Mesenchymal stem cell (in vitro differentiated cells and primary cell): ENCODE measurements around the gene AIFM3.

Experiments
- DNase-seq: peaks from one replicate; pipeline ENCODE4 v3.0.0-alpha.2; 2013
- H2AFZ ChIP-seq: one replicate; pipeline ENCODE4 v1.6.1; 2013; ENCODE audit warnings: low read depth, mild to moderate bottlenecking, control low read depth, inconsistent platforms, low read length, moderate library complexity
- H2AK5ac ChIP-seq: 2 replicates; pipeline ENCODE4 v1.6.1; 2013; ENCODE audit warnings: low read length, moderate library complexity, mild to moderate bottlenecking, inconsistent platforms; ENCODE audit not compliant: severe bottlenecking
- H2BK120ac ChIP-seq: one replicate; pipeline ENCODE4 v1.6.1; 2013; ENCODE audit warnings: low read depth, mild to moderate bottlenecking, inconsistent platforms, low read length, moderate library complexity
- H2BK12ac ChIP-seq, 2 experiments: one replicate each; pipeline ENCODE4 v1.6.1; 2013; ENCODE audit warnings: inconsistent platforms in 2 of 2, low read length in 2 of 2, mild to moderate bottlenecking in 2 of 2, moderate library complexity in 2 of 2, control low read depth in 1 of 2
- H2BK15ac ChIP-seq: one replicate; pipeline ENCODE4 v1.6.1; 2013; ENCODE audit warnings: mild to moderate bottlenecking, low read depth, inconsistent platforms; ENCODE audit not compliant: poor library complexity, severe bottlenecking
- H2BK5ac ChIP-seq: 2 replicates; pipeline ENCODE4 v1.6.1; 2013; ENCODE audit warnings: low read depth, mild to moderate bottlenecking, low read length, control low read depth, inconsistent platforms; ENCODE audit not compliant: poor library complexity, severe bottlenecking
- H3K14ac ChIP-seq, 2 experiments: one replicate each; pipeline ENCODE4 v1.6.1; 2013; ENCODE audit warnings: inconsistent platforms in 2 of 2, low read length in 2 of 2, control low read depth in 1 of 2, mild to moderate bottlenecking in 1 of 2, moderate library complexity in 1 of 2
- H3K18ac ChIP-seq, 2 experiments: one replicate each; pipeline ENCODE4 v1.6.1; 2013; ENCODE audit warnings: inconsistent platforms in 2 of 2, low read length in 2 of 2, control low read depth in 1 of 2, low read depth in 1 of 2, mild to moderate bottlenecking in 1 of 2
- H3K23ac ChIP-seq, 2 experiments: one replicate each; pipeline ENCODE4 v1.6.1; 2013; ENCODE audit warnings: inconsistent platforms in 2 of 2, low read length in 2 of 2, mild to moderate bottlenecking in 2 of 2, moderate library complexity in 2 of 2, control low read depth in 1 of 2
- H3K27ac ChIP-seq: 2 replicates; pipeline ENCODE4 v1.5.1; 2013; ENCODE audit warnings: mild to moderate bottlenecking, moderate library complexity, low read length, control low read depth, inconsistent platforms; ENCODE audit not compliant: poor library complexity, severe bottlenecking
- H3K27me3 ChIP-seq, 2 experiments: 2 replicates each; pipeline versions ENCODE4 v1.6.1 to v1.7.0; 2013; ENCODE audit warnings: low read length in 2 of 2, mild to moderate bottlenecking in 2 of 2, moderate library complexity in 2 of 2, control low read depth in 1 of 2, inconsistent platforms in 1 of 2; ENCODE audit not compliant: control insufficient read depth in 1 of 2, insufficient read depth in 1 of 2
- H3K36me3 ChIP-seq, 2 experiments: 2 replicates each; pipeline versions ENCODE4 v1.6.1 to v1.7.0; 2013; ENCODE audit warnings: low read length in 2 of 2, control low read depth in 1 of 2, inconsistent platforms in 1 of 2, low read depth in 1 of 2, mild to moderate bottlenecking in 1 of 2; ENCODE audit not compliant: insufficient read depth in 2 of 2, control insufficient read depth in 1 of 2
- H3K4ac ChIP-seq, 2 experiments: one replicate each; pipeline ENCODE4 v1.6.1; 2013; ENCODE audit warnings: inconsistent platforms in 2 of 2, low read length in 2 of 2, mild to moderate bottlenecking in 2 of 2, moderate library complexity in 2 of 2, control low read depth in 1 of 2, low read depth in 1 of 2
- H3K4me1 ChIP-seq: 2 replicates; pipeline ENCODE4 v1.6.1; 2013; ENCODE audit warnings: low read depth, low read length, control low read depth; ENCODE audit not compliant: control insufficient read depth, insufficient read depth
- H3K4me2 ChIP-seq: 2 replicates; pipeline ENCODE4 v1.6.1; 2013; ENCODE audit warnings: low read length, mild to moderate bottlenecking, inconsistent platforms; ENCODE audit not compliant: poor library complexity, severe bottlenecking
- H3K4me3 ChIP-seq, 2 experiments: 2 replicates each; pipeline versions ENCODE4 v1.5.1 to v1.7.0; 2013; ENCODE audit warnings: low read length in 2 of 2, mild to moderate bottlenecking in 2 of 2, control low read depth in 1 of 2, low read depth in 1 of 2; ENCODE audit not compliant: insufficient read depth in 1 of 2
- H3K79me1 ChIP-seq: replicated peaks from 2 replicates; pipeline ENCODE4 v1.6.1; 2013; ENCODE audit warnings: mild to moderate bottlenecking, control low read depth, low read length, inconsistent platforms; ENCODE audit not compliant: poor library complexity, severe bottlenecking
- H3K9ac ChIP-seq: 2 replicates; pipeline ENCODE4 v1.7.0; 2013; ENCODE audit warnings: mild to moderate bottlenecking, low read length, moderate library complexity
- H3K9me3 ChIP-seq: 2 replicates; pipeline ENCODE4 v1.7.0; 2013; ENCODE audit warnings: mild to moderate bottlenecking, low read length; ENCODE audit not compliant: control insufficient read depth
- H4K8ac ChIP-seq: one replicate; pipeline ENCODE4 v1.6.1; 2013; ENCODE audit warnings: inconsistent platforms, mild to moderate bottlenecking, low read length, moderate library complexity
- H4K91ac ChIP-seq: one replicate; pipeline ENCODE4 v1.6.1; 2013; ENCODE audit warnings: mild to moderate bottlenecking, low read length, inconsistent platforms
- WGBS: methylation state at CpG from one replicate; pipeline ENCODE4 v1.1.7; 2013; ENCODE audit warnings: mixed read lengths; 5-methylcytosine and 5-hydroxymethylcytosine counted together

Gene AIFM3

DNA sequence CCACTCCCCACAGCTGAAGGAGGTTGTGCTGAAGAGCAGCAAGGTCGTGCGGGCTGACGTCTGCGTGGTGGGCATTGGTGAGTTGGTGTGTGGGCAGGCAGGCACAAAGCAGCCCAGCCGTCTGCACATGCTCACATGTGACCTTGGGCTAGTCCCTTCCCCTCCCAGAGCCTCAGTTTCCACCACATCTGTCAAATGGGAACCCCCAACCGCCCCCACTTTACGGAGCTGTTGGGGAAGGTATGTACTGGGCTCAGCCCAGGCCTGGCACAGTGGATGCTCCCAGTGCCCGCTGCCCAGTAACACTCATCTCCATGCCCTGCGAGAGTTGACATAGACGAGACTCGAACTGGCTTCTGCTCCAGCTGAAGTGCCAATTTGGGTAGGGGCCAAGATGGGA is 10.0 kb downstream of the AIFM3 start:
- Histone ChIP-seq H3K4ac (no peak overlapping the region), H3K14ac (no peak overlapping the region), H3K9ac (no peak overlapping the region), H2BK120ac (no peak overlapping the region), H3K9me3 (peaks cover 9% of the 10 kb centered on the region), H4K8ac (no peak overlapping the region), H3K4me2 (no peak overlapping the region), H3K36me3 (peaks cover 0 to 3% of the 10 kb centered on the region in 2 experiments), H2AK5ac (no peak overlapping the region), H3K79me1 (peaks cover 3% of the 10 kb centered on the region), H4K91ac (no peak overlapping the region), H3K18ac (no peak overlapping the region), H2BK12ac (no peak overlapping the region), H2BK15ac (no peak overlapping the region), H2AFZ (no peak overlapping the region), H3K4me1 (peaks cover 9% of the 10 kb centered on the region), H3K23ac (no peak overlapping the region), H3K4me3 (no peak overlapping the region), H2BK5ac (no peak overlapping the region), H3K27ac (no peak overlapping the region), H3K27me3 (peaks cover 0 to 17% of the 10 kb centered on the region in 2 experiments)
- WGBS = 80% methylated on average over 8 of the region's 11 CpGs
- no peak for DNase-seq

DNA sequence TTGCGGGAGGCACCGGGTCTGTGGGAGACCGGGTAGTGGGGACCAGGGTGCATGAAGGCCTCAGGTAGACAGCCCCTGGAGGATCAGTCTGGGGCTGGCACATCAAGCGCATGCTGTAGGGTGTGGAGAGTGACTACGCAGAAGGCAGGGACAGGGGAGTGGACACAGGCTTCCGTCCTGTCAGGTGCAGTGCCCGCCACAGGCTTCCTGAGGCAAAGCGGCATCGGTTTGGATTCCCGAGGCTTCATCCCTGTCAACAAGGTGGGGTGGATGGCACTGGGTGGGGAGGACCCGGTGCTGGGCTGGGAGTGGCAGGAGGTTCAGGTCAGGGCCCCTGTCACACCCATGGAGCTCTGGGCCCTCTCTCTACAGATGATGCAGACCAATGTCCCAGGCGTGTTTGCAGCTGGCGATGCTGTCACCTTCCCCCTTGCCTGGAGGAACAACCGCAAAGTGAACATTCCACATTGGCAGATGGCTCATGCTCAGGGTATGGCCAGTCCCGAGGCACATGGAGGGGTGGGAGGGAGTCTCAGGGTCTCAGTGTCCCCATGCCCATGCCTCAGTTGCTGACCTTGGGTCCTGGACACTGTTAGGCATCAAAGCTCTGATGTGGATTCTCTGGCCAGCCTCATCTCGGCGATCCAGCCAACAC is 10.6 kb downstream of the AIFM3 start:
- no peak overlapping the region for H3K4me2 ChIP-seq
- H3K27ac ChIP-seq = no peak overlapping the region
- 91% methylated on average over 17 of the region's 17 CpGs for WGBS
- no peak overlapping the region for H3K23ac ChIP-seq
- H3K4me1 ChIP-seq = peaks cover 9% of the 10 kb centered on the region
- no peak overlapping the region for H2BK12ac ChIP-seq
- peaks cover 6% of the 10 kb centered on the region for H3K79me1 ChIP-seq
- H2AK5ac ChIP-seq = no peak overlapping the region
- no peak overlapping the region for H2BK15ac ChIP-seq
- no peak overlapping the region for H3K4me3 ChIP-seq
- H4K91ac ChIP-seq = no peak overlapping the region
- H2AFZ ChIP-seq = no peak overlapping the region
- H3K9me3 ChIP-seq = peaks cover 9% of the 10 kb centered on the region
- no peak overlapping the region for H3K14ac ChIP-seq
- no peak overlapping the region for H3K18ac ChIP-seq
- no peak overlapping the region for H4K8ac ChIP-seq
- H3K9ac ChIP-seq = no peak overlapping the region
- H2BK5ac ChIP-seq = no peak overlapping the region
- no peak overlapping the region for H3K4ac ChIP-seq
- H3K27me3 ChIP-seq = peaks cover 0 to 17% of the 10 kb centered on the region in 2 experiments
- DNase-seq = no peak
- H2BK120ac ChIP-seq = no peak overlapping the region
- H3K36me3 ChIP-seq = peaks cover 0 to 3% of the 10 kb centered on the region in 2 experiments

DNA sequence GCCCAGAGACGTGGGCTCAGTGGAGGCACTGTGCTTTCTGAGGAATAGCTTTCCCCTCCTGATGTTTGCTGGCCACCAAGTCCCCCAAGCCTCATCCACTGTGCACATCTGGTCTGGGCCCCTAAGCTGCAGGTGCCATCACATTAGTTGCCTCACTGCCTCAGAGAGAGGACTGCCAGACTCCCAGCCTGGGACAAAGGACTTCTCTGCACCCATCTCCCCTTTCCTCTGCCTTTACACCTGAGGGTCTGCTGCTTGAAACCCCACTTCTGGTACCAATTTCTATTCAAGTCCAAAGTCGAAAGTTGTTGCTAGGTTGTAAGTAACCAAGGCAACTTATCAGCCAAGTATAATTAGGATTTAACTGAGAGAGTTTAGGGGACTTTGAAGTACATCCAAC is 11.4 kb downstream of the AIFM3 start:
- Histone ChIP-seq H2AK5ac (no peak overlapping the region), H3K9me3 (peaks cover 9% of the 10 kb centered on the region), H4K91ac (no peak overlapping the region), H3K23ac (no peak overlapping the region), H4K8ac (no peak overlapping the region), H3K14ac (no peak overlapping the region), H3K4ac (no peak overlapping the region), H3K27me3 (peaks cover 0 to 17% of the 10 kb centered on the region in 2 experiments), H3K18ac (no peak overlapping the region), H2AFZ (no peak overlapping the region), H2BK12ac (no peak overlapping the region), H3K4me2 (no peak overlapping the region), H3K36me3 (peaks cover 0 to 3% of the 10 kb centered on the region in 2 experiments), H3K9ac (no peak overlapping the region), H2BK120ac (no peak overlapping the region), H2BK15ac (no peak overlapping the region), H3K4me3 (no peak overlapping the region), H3K4me1 (peaks cover 16% of the 10 kb centered on the region), H3K27ac (no peak overlapping the region), H2BK5ac (no peak overlapping the region), H3K79me1 (peaks cover 13% of the 10 kb centered on the region)
- DNase-seq = no peak
- WGBS = 69% methylated on average over 2 of the region's 2 CpGs

DNA sequence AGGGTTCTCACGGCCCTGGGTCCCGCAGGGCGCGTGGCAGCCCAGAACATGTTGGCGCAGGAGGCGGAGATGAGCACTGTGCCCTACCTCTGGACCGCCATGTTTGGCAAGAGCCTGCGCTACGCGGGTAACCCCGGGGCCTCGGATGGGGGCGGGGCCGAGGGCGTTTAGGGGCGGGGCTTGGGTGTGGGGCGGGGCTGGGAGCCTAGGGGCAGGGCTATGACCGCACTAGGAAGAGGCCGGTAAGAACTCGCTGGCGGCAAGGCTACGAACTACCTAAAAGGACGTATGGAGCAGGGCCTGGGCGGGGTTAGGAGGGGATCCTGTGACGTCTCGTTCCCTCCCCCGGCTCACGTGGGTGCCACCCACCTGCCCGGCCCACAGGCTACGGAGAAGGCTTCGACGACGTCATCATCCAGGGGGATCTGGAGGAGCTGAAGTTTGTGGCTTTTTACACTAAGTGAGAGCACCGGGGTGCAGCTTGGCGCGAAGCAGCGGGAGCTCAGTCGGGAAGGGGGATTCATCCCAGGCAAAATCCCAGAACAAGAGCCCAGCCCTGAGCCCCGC is 12.3 kb downstream of the AIFM3 start:
- Histone ChIP-seq H3K14ac (no peak overlapping the region), H4K91ac (no peak overlapping the region), H4K8ac (peak overlapping the region; percentile 24), H3K9me3 (peaks cover 9% of the 10 kb centered on the region), H3K18ac (no peak overlapping the region), H3K23ac (no peak overlapping the region), H3K4me2 (no peak overlapping the region), H3K27me3 (peaks cover 0 to 15% of the 10 kb centered on the region in 2 experiments), H3K79me1 (peaks cover 21% of the 10 kb centered on the region), H3K4ac (no peak overlapping the region), H2AFZ (peak overlapping the region; percentile 75), H3K4me1 (peaks cover 20% of the 10 kb centered on the region), H3K27ac (no peak overlapping the region), H3K4me3 (peak overlapping the region in 1 of 2 experiments; percentile 67), H3K36me3 (peaks cover 6 to 9% of the 10 kb centered on the region in 2 experiments), H3K9ac (peak overlapping the region; percentile 68), H2BK5ac (no peak overlapping the region), H2AK5ac (no peak overlapping the region), H2BK12ac (no peak overlapping the region), H2BK15ac (no peak overlapping the region), H2BK120ac (no peak overlapping the region)
- DNase-seq = peak; percentile 71
- 22% methylated on average over 39 of the region's 39 CpGs for WGBS
